OCI-LY7 (cell line): ENCODE data around the gene CCT6A. TPM values are rescaled to one million over a fixed set of nuclear protein-coding genes. Genes with fewer than 3 reads are reported as not detected.

ENCODE experiments used
- BruUV-seq: library from RNA; stranded (reverse); fragments of 400-500 nt; replicated peaks from 2 replicates; lab custom pipeline; 2021; lab: Mats Ljungman, UMichigan
- CTCF ChIA-PET: fragments of 300-600 bp; sonication (Branson Sonifier 250); formaldehyde crosslinking; loops from one replicate; lab custom pipeline; 2022; ENCODE audit warnings: antibody characterized with exemption; ENCODE audit not compliant: unreplicated experiment; lab: Charles Lee
- POLR2A ChIA-PET: fragments of 300-600 bp; sonication (Branson Sonifier 250); formaldehyde crosslinking; loops from one replicate; lab custom pipeline; 2022; ENCODE audit warnings: antibody characterized with exemption; lab: Charles Lee
- DNase-seq: peaks from one replicate; pipeline ENCODE4 v3.0.0-alpha.2; 2015; ENCODE audit warnings: low spot score
- H2AFZ ChIP-seq: fragments of 200-600 bp; sonication (generic), shearing (Covaris generic); 2 replicates; pipeline ENCODE4 v1.6.1; 2014; ENCODE audit warnings: mild to moderate bottlenecking, antibody characterized with exemption, low read length, moderate library complexity
- H3K27ac ChIP-seq: fragments of 200-600 bp; sonication (generic); 2 replicates; pipeline ENCODE4 v1.5.1; 2014; ENCODE audit warnings: mixed run types, low read depth, mild to moderate bottlenecking, moderate library complexity, low read length, inconsistent platforms; ENCODE audit not compliant: poor library complexity, severe bottlenecking
- H3K36me3 ChIP-seq: fragments of 200-600 bp; sonication (generic); 2 replicates; pipeline ENCODE4 v1.6.1; 2014; ENCODE audit warnings: mild to moderate bottlenecking, antibody characterized with exemption, low read length, moderate library complexity, mixed read lengths; ENCODE audit not compliant: insufficient read depth
- H3K4me1 ChIP-seq: fragments of 200-600 bp; sonication (generic); 2 replicates; pipeline ENCODE4 v1.5.1; 2014; ENCODE audit warnings: mild to moderate bottlenecking, low read length; ENCODE audit not compliant: insufficient read depth, poor library complexity, severe bottlenecking
- H3K4me2 ChIP-seq: fragments of 200-600 bp; sonication (generic); 2 replicates; pipeline ENCODE4 v1.6.1; 2014; ENCODE audit warnings: mild to moderate bottlenecking, low read length
- H3K4me3 ChIP-seq: fragments of 200-600 bp; sonication (generic); 2 replicates; pipeline ENCODE4 v1.5.1; 2014; ENCODE audit warnings: mild to moderate bottlenecking, low read depth, low read length; ENCODE audit not compliant: poor library complexity, severe bottlenecking
- H3K79me2 ChIP-seq: fragments of 200-600 bp; sonication (generic); 2 replicates; pipeline ENCODE4 v1.6.1; 2016; ENCODE audit warnings: low read depth, mild to moderate bottlenecking, low read length, moderate library complexity, mixed read lengths; ENCODE audit not compliant: insufficient read depth
- H3K9me2 ChIP-seq: fragments of 200-600 bp; sonication (generic); 2 replicates; pipeline ENCODE4 v1.6.1; 2016; ENCODE audit warnings: mild to moderate bottlenecking, low read length, mixed read lengths; ENCODE audit not compliant: insufficient read depth
- H3K9me3 ChIP-seq: fragments of 200-600 bp; sonication (generic); 2 replicates; pipeline ENCODE4 v1.6.1; 2014; ENCODE audit warnings: mild to moderate bottlenecking, mixed run types, low read length, mixed read lengths
- H4K20me1 ChIP-seq: fragments of 200-600 bp; sonication (generic); 2 replicates; pipeline ENCODE4 v1.6.1; 2014; ENCODE audit warnings: mild to moderate bottlenecking, antibody characterized with exemption, low read length, moderate library complexity, mixed read lengths; ENCODE audit not compliant: insufficient read depth
- EZH2phosphoT487 ChIP-seq: fragments of 200-600 bp; sonication (generic); IDR thresholded peaks from 2 replicates; pipeline ENCODE4 v1.6.1; 2018; ENCODE audit warnings: low read depth, borderline replicate concordance, mild to moderate bottlenecking, mixed run types, antibody characterized with exemption, low read length, moderate library complexity, mixed read lengths
- intact Hi-C: fragments of 100-400 bp; cut with micrococcal nuclease; formaldehyde crosslinking; loops from one replicate; pipeline ENCODE4 v1.10.0; 2022; ENCODE audit not compliant: unreplicated experiment
- total RNA-seq, 2 experiments: library from RNA; depleted of rRNA in 1 of 2; stranded (reverse); fragments of >200 nt in 1 of 2; shearing (Covaris generic) in 1 of 2; gene quantifications; 2 replicates each; pipeline ENCODE4 v1.2.3, GENCODE V29; 2014 to 2022
- TF ChIP-seq, protein P1 (sequence below): fragments of 200-600 bp; sonication (generic); conservative IDR thresholded peaks from 2 replicates; pipeline ENCODE4 v1.5.1; 2014; ENCODE audit warnings: mild to moderate bottlenecking, antibody characterized with exemption, low read length, moderate library complexity, mixed read lengths

The CCT6A gene
- total RNA-seq, 2 experiments from 2014 or later, result 151 to 219 TPM

DNA sequence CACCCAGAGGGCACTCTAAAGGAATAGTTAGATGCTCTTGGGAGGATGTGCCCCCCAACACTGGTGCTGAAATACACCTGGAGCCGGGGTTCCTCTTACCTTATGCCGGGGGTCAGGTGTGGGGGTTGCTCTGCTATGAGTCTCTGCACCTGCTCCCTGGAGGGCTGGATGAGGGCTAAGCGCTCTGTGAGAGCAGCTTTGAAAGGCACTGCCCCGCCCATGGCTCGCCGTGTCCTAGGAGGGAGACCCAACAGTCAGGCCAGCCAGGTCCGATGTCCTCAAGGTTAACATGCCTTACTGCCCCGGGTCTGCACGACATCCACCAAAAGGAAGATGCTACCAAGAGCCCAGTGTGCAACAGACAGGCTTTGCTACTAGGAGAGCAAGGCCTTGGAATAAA lies 32.1 kb upstream of the CCT6A start:
- TF ChIP-seq, protein P1, sequence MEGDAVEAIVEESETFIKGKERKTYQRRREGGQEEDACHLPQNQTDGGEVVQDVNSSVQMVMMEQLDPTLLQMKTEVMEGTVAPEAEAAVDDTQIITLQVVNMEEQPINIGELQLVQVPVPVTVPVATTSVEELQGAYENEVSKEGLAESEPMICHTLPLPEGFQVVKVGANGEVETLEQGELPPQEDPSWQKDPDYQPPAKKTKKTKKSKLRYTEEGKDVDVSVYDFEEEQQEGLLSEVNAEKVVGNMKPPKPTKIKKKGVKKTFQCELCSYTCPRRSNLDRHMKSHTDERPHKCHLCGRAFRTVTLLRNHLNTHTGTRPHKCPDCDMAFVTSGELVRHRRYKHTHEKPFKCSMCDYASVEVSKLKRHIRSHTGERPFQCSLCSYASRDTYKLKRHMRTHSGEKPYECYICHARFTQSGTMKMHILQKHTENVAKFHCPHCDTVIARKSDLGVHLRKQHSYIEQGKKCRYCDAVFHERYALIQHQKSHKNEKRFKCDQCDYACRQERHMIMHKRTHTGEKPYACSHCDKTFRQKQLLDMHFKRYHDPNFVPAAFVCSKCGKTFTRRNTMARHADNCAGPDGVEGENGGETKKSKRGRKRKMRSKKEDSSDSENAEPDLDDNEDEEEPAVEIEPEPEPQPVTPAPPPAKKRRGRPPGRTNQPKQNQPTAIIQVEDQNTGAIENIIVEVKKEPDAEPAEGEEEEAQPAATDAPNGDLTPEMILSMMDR, result no peak
- TF ChIP-seq EZH2phosphoT487, result no peak
- POLR2A ChIA-PET, result no interaction called here
- H3K4me3 ChIP-seq, result no peak overlapping the region
- H3K36me3 ChIP-seq, result peaks cover 69% of the 10 kb centered on the region
- no TSS peak for BruUV-seq
- no peaks in the 10 kb centered on the region for H4K20me1 ChIP-seq
- H2AFZ ChIP-seq, result no peak overlapping the region
- intact Hi-C loops, result no loop called here
- H3K9me3 ChIP-seq, result no peaks in the 10 kb centered on the region
- H3K4me1 ChIP-seq, result no peaks in the 10 kb centered on the region
- H3K4me2 ChIP-seq, result no peak overlapping the region
- H3K79me2 ChIP-seq, result no peaks in the 10 kb centered on the region
- no peak overlapping the region for H3K27ac ChIP-seq
- CTCF ChIA-PET, result no interaction called here
- no peaks in the 10 kb centered on the region for H3K9me2 ChIP-seq
- DNase-seq, result no peak

GRCh38 chr7:56023500-56023899 lies 28.1 kb upstream of the CCT6A start:
- Histone ChIP-seq H3K9me2 (no peaks in the 10 kb centered on the region), H3K27ac (no peak overlapping the region), H4K20me1 (no peaks in the 10 kb centered on the region), H3K4me1 (no peaks in the 10 kb centered on the region), H3K4me3 (no peak overlapping the region), H3K79me2 (no peaks in the 10 kb centered on the region), H3K4me2 (no peak overlapping the region), H3K36me3 (peaks cover 75% of the 10 kb centered on the region), H3K9me3 (no peaks in the 10 kb centered on the region), H2AFZ (no peak overlapping the region)
- TF ChIP-seq, protein P1, result no peak
- TF ChIP-seq EZH2phosphoT487, result no peak
- ChIA-PET POLR2A (interaction anchor here (0.6 to 0.7 kb wide), 2 partner anchors 111 to 132 kb away, joined by 3 read pairs; no protein-coding TSS in a partner anchor), CTCF (no interaction called here)
- DNase-seq, result no peak
- intact Hi-C loops, result no loop called here
- BruUV-seq, result no TSS peak

DNA sequence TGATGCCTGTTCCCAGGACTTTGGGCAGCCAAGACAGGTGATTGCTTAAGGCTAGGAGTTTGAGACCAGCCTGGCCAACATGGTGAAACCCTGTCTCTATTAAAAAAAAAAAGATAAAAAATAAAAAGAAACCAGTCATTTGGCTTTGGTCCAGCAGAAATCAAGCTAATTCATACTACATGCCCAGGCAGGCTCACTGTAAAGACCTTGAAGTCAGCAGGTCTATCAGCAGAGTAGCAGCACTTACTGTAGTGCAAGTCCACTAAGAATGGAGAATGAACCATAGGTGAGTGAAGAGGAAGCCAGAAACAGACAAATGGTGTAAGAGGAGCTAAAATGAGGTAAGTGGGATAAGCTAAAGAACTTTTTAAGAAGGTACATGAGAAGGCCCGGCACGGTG lies 25.0 kb upstream of the CCT6A start:
- H3K4me3 ChIP-seq, result no peak overlapping the region
- CTCF ChIA-PET, result no interaction called here

More for the DNA sequence above, 25.0 kb upstream of the CCT6A start:
- Histone ChIP-seq H3K27ac (no peak overlapping the region), H3K79me2 (no peaks in the 10 kb centered on the region), H3K4me2 (no peak overlapping the region), H3K9me2 (no peaks in the 10 kb centered on the region), H4K20me1 (no peaks in the 10 kb centered on the region), H3K36me3 (peaks cover 76% of the 10 kb centered on the region), H2AFZ (no peak overlapping the region), H3K9me3 (no peaks in the 10 kb centered on the region), H3K4me1 (no peaks in the 10 kb centered on the region)
- intact Hi-C loops, result no loop called here
- no TSS peak for BruUV-seq
- POLR2A ChIA-PET, result interaction anchor here (0.7 to 1.0 kb wide), 4 partner anchors 31 to 1724 kb away, joined by 3 to 6 read pairs (median 4); no protein-coding TSS in a partner anchor
- TF ChIP-seq, protein P1, result no peak
- no peak for TF ChIP-seq EZH2phosphoT487
- DNase-seq, result no peak
